Panc1 (cell line): ENCODE data around the gene UBD. TPM values are rescaled to one million over a fixed set of nuclear protein-coding genes. Genes with fewer than 3 reads are reported as not detected.

Experiments
- ATAC-seq: fragments of 200-7000 bp; cut with Tn5 transposase; 2 replicates; pipeline ENCODE4 v1.9.1; 2020; ENCODE audit warnings: mild to moderate bottlenecking, moderate library complexity
- BruUV-seq: library from RNA; stranded (reverse); fragments of 400-500 nt; replicated peaks from 2 replicates; lab custom pipeline; 2021; lab: Mats Ljungman, UMichigan
- CTCF ChIA-PET: fragments of 300-600 bp; sonication (Branson Sonifier 250); formaldehyde crosslinking; loops from one replicate; lab custom pipeline; 2022; ENCODE audit warnings: antibody characterized with exemption; lab: Charles Lee
- POLR2A ChIA-PET: fragments of 300-600 bp; sonication (Branson Sonifier 250); formaldehyde crosslinking; loops from one replicate; lab custom pipeline; 2022; ENCODE audit warnings: antibody characterized with exemption; lab: Charles Lee
- DNase-seq: peaks from one replicate; pipeline ENCODE4 v3.0.0-alpha.2; 2010; ENCODE audit warnings: low read depth, low spot score
- H3K27ac ChIP-seq: 2 replicates; pipeline ENCODE4 v1.5.1; 2011; ENCODE audit warnings: mild to moderate bottlenecking, low read length, inconsistent platforms
- H3K27me3 ChIP-seq: fragments of 200-500 bp; sonication (Bioruptor generic); 2 replicates; pipeline ENCODE4 v1.6.0; 2014; ENCODE audit warnings: low read length, inconsistent platforms; ENCODE audit not compliant: control insufficient read depth, insufficient read depth
- H3K36me3 ChIP-seq: fragments of 200-500 bp; sonication (Bioruptor generic); 2 replicates; pipeline ENCODE4 v1.5.1; 2014; ENCODE audit warnings: inconsistent platforms, mild to moderate bottlenecking, low read length, moderate library complexity; ENCODE audit not compliant: control insufficient read depth, insufficient read depth
- H3K4me1 ChIP-seq: 2 replicates; pipeline ENCODE4 v1.5.1; 2011; ENCODE audit warnings: inconsistent platforms, mild to moderate bottlenecking, low read length, moderate library complexity; ENCODE audit not compliant: control insufficient read depth, insufficient read depth
- H3K4me3 ChIP-seq, 2 experiments: 2 replicates each; pipeline ENCODE4 v1.5.1; 2011 to 2012; ENCODE audit warnings: low read depth in 2 of 2, low read length in 2 of 2, mild to moderate bottlenecking in 2 of 2, inconsistent platforms in 1 of 2, moderate library complexity in 1 of 2
- H3K9me3 ChIP-seq: fragments of 200-500 bp; sonication (Bioruptor generic); 2 replicates; pipeline ENCODE4 v1.5.1; 2014; ENCODE audit warnings: low read depth, mild to moderate bottlenecking, inconsistent platforms, low read length, moderate library complexity; ENCODE audit not compliant: control insufficient read depth, insufficient read depth
- POLR2AphosphoS5 ChIP-seq: IDR thresholded peaks from 2 replicates; pipeline ENCODE4 v1.6.1; 2012; ENCODE audit warnings: mild to moderate bottlenecking, low read depth, low read length, moderate library complexity
- REST ChIP-seq, 2 experiments: IDR thresholded peaks; 2 replicates each; pipeline ENCODE4 v1.6.1; 2011 to 2012; ENCODE audit warnings: low read depth in 2 of 2, control low read depth in 1 of 2, low read length in 1 of 2, mild to moderate bottlenecking in 1 of 2, moderate library complexity in 1 of 2; ENCODE audit not compliant: insufficient read depth in 1 of 2
- SIN3A ChIP-seq: IDR thresholded peaks from 2 replicates; pipeline ENCODE4 v1.6.1; 2012; ENCODE audit warnings: low read depth, mild to moderate bottlenecking, low read length, moderate library complexity, borderline replicate concordance; ENCODE audit not compliant: insufficient read depth
- TCF7L2 ChIP-seq: IDR thresholded peaks from 2 replicates; pipeline ENCODE4 v1.6.1; 2011; ENCODE audit warnings: mild to moderate bottlenecking, low read depth, low read length, inconsistent platforms
- in situ Hi-C: cut with HindIII; loops from 2 replicates; pipeline ENCODE4 v1.10.0; 2016; ENCODE audit warnings: low sequenced_read_pairs, low pct_unique_long_range_greater_than_20kb
- intact Hi-C: fragments of 100-400 bp; cut with micrococcal nuclease; formaldehyde crosslinking; loops from one replicate; pipeline ENCODE4 v1.10.0; 2022; ENCODE audit not compliant: unreplicated experiment
- total RNA-seq: library from RNA; stranded (reverse); gene quantifications from one replicate; pipeline ENCODE4 v1.2.1, GENCODE V29; 2021; ENCODE audit not compliant: unreplicated experiment
- TF ChIP-seq, protein P1 (sequence below): fragments of 450-650 bp; IDR thresholded peaks from 2 replicates; pipeline ENCODE4 v1.5.1; 2017; ENCODE audit warnings: mild to moderate bottlenecking

UBD gene
- total RNA-seq, 1 experiment from 2014 or later: 0.54 TPM

DNA sequence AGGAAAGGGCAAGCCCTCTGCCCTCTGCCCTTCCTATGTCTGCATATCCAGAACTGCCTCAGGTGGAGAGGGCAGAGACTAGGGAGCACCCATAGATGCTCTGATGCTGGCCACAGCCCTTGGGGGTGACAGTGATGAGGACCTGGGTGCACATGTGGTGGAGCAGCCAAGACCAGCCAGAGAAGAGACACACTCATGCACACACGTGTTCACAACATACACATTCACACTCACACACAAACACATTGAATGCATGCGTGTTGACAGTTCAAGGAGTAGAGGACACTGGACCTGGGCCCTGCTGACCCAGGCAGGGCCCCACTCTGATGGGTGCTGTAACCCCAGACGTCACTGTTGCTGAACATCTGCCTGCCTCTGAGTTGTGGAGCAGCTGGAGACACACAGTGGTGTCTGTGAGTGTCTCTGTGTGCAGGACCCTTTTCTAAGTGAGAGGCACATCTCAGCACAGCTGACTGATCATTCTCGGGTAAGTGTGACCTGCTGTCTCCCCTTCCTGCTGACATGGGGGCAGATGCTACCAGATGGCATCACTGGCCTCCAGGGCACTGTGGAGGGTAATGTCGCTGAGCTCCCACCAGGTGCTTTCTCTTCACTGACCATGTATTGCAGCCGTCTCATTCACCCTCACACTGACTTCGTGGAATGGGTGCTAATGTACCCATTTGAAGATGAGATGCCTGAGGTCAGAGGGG is 41.6 kb downstream of the UBD start:
- no peak overlapping the region for H3K27ac ChIP-seq
- POLR2A ChIA-PET: no interaction called here
- in situ Hi-C loops: no loop called here
- H3K4me1 ChIP-seq: no peaks in the 10 kb centered on the region
- TF ChIP-seq, protein P1, sequence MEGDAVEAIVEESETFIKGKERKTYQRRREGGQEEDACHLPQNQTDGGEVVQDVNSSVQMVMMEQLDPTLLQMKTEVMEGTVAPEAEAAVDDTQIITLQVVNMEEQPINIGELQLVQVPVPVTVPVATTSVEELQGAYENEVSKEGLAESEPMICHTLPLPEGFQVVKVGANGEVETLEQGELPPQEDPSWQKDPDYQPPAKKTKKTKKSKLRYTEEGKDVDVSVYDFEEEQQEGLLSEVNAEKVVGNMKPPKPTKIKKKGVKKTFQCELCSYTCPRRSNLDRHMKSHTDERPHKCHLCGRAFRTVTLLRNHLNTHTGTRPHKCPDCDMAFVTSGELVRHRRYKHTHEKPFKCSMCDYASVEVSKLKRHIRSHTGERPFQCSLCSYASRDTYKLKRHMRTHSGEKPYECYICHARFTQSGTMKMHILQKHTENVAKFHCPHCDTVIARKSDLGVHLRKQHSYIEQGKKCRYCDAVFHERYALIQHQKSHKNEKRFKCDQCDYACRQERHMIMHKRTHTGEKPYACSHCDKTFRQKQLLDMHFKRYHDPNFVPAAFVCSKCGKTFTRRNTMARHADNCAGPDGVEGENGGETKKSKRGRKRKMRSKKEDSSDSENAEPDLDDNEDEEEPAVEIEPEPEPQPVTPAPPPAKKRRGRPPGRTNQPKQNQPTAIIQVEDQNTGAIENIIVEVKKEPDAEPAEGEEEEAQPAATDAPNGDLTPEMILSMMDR: no peak
- no peak for TF ChIP-seq SIN3A
- no peak for TF ChIP-seq REST (IDR thresholded peaks at IDR 0.05; ENCODE audit: insufficient read depth in 1 of 2, low read depth in 2 of 2, low read length in 1 of 2)
- no peak for TF ChIP-seq POLR2AphosphoS5
- TF ChIP-seq TCF7L2: no peak
- ATAC-seq: no peak
- no peak for DNase-seq
- H3K9me3 ChIP-seq: no peaks in the 10 kb centered on the region
- H3K27me3 ChIP-seq: no peaks in the 10 kb centered on the region; the same call in 1 of the 2 replicates
- no peaks in the 10 kb centered on the region; the same call in 1 of the 2 replicates for H3K36me3 ChIP-seq
- intact Hi-C loops: no loop called here
- CTCF ChIA-PET: no interaction called here
- H3K4me3 ChIP-seq: no peak overlapping the region
- BruUV-seq: no TSS peak

- in situ Hi-C loops (no loop called here), intact Hi-C loops (no loop called here)
- Histone ChIP-seq H3K36me3 (no peaks in the 10 kb centered on the region), H3K9me3 (no peaks in the 10 kb centered on the region), H3K27ac (no peak overlapping the region), H3K27me3 (no peaks in the 10 kb centered on the region; the same call in 1 of the 2 replicates), H3K4me3 (no peak overlapping the region), H3K4me1 (no peaks in the 10 kb centered on the region)
- CTCF ChIA-PET: no interaction called here
- BruUV-seq: no TSS peak
- ATAC-seq (no peak), DNase-seq (no peak)
- TF ChIP-seq SIN3A (no peak), POLR2AphosphoS5 (no peak), TCF7L2 (no peak), REST (IDR thresholded peaks at IDR 0.05; ENCODE audit: insufficient read depth in 1 of 2, low read depth in 2 of 2, low read length in 1 of 2) (no peak)
- TF ChIP-seq, protein P1: no peak
- POLR2A ChIA-PET: no interaction called here
These were observed 42.3 kb downstream of the UBD start for GRCh38 chr6:29517245-29517644.
